H7 (cell line): Measurements from ENCODE around the gene EIF2S3B. TPM values are rescaled to one million over a fixed set of nuclear protein-coding genes. Genes with fewer than 3 reads are reported as not detected.
A peak's percentile ranks its signal among the peaks of the same experiment; 100 is the strongest.

Source experiments
- DNase-seq: peaks from one replicate; pipeline ENCODE4 v3.0.0; 2012
- H3K27me3 ChIP-seq: 2 replicates; pipeline ENCODE4 v1.6.0; 2011; ENCODE audit warnings: mild to moderate bottlenecking, low read length; ENCODE audit not compliant: control insufficient read depth, insufficient read depth
- H3K36me3 ChIP-seq: replicated peaks from 2 replicates; pipeline ENCODE4 v1.5.1; 2011; ENCODE audit warnings: low read length; ENCODE audit not compliant: control insufficient read depth, insufficient read depth
- H3K4me3 ChIP-seq: 2 replicates; pipeline ENCODE4 v1.5.1; 2011; ENCODE audit warnings: low read depth, mild to moderate bottlenecking, control low read depth, low read length, moderate library complexity; ENCODE audit not compliant: insufficient read depth
- total RNA-seq: library from RNA; depleted of rRNA; stranded (reverse); fragments of >200 nt; shearing (Covaris generic); gene quantifications from 2 replicates; pipeline ENCODE4 v1.2.3, GENCODE V29; 2014; rRNA removed

The EIF2S3B gene
- total RNA-seq, 1 experiment from 2014 or later = 13.3 TPM

DNA sequence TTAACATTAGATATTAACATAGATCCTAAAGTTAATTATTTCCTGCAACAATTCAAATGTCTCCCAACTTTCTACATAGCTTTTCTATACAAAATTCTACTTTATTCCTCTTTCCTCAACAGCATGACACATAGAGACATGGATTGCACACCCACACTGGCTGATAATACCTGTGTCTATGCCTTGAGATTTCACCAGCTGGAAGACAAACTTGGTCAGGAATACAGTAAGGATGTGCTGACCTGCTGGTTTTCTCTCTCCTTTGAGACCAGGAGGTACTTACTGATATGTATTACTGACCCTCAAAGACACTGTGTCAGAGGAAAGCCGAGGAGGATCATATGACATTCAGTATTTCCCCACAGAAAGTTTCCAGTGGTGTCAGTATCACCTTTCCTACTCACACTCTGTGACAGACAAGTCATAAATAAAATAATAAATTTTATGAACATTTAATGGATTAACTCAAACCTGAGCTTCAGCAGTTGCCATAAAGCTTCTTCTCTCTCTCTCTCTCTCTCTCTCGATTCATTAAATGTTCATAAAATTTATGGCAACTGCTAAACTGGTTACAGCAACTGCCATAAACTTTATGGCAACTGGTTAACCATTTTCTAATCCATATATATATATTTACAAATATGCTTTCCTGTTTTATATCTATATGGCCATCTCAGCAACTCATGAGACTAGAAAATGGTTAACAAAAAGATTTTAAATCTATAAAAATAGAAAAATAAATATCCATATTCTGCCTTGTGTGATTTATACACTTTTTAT is 22.7 kb downstream of the EIF2S3B start:
- Histone ChIP-seq H3K27me3 (no peaks in the 10 kb centered on the region), H3K36me3 (no peaks in the 10 kb centered on the region), H3K4me3 (no peak overlapping the region)
- no peak for DNase-seq

DNA sequence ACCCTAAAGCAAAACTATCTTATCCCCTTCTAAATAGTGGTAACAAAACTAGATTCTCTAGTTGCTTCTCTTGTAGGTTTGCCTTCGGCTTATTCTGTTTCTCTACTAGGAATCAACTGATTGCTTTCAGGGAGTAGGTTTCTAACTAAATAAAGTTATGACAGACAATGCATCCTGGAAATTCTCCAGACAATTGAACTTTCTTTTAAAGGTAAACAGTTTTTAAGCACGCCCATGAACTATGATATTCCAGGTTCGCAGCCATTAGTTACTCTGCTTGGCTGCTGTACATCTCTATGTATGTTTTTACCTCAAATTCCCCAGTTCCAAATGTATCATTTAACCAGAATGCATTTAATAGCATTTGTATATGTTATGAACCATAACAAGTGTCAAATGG is 23.9 kb downstream of the EIF2S3B start:
- H3K4me3 ChIP-seq = no peak overlapping the region
- H3K36me3 ChIP-seq = no peaks in the 10 kb centered on the region
- no peaks in the 10 kb centered on the region for H3K27me3 ChIP-seq

GRCh38 chr12:10537721-10538120 is 32.0 kb downstream of the EIF2S3B start:
- DNase-seq = no peak
- Histone ChIP-seq H3K4me3 (no peak overlapping the region), H3K27me3 (no peaks in the 10 kb centered on the region), H3K36me3 (no peaks in the 10 kb centered on the region)

More for the DNA sequence above, 23.9 kb downstream of the EIF2S3B start:
- DNase-seq = no peak

GRCh38 chr12:10540776-10541205 is 35.1 kb downstream of the EIF2S3B start:
- H3K36me3 ChIP-seq = no peaks in the 10 kb centered on the region
- H3K4me3 ChIP-seq = no peak overlapping the region
- DNase-seq = no peak
- no peaks in the 10 kb centered on the region for H3K27me3 ChIP-seq

GRCh38 chr12:10543499-10543898 is 37.8 kb downstream of the EIF2S3B start:
- Histone ChIP-seq H3K27me3 (no peaks in the 10 kb centered on the region), H3K4me3 (no peak overlapping the region)

GRCh38 chr12:10551375-10551774 is 45.7 kb downstream of the EIF2S3B start:
- no peak overlapping the region for H3K4me3 ChIP-seq

More at GRCh38 chr12:10543499-10543898, 37.8 kb downstream of the EIF2S3B start:
- DNase-seq = no peak
- H3K36me3 ChIP-seq = no peaks in the 10 kb centered on the region

DNA sequence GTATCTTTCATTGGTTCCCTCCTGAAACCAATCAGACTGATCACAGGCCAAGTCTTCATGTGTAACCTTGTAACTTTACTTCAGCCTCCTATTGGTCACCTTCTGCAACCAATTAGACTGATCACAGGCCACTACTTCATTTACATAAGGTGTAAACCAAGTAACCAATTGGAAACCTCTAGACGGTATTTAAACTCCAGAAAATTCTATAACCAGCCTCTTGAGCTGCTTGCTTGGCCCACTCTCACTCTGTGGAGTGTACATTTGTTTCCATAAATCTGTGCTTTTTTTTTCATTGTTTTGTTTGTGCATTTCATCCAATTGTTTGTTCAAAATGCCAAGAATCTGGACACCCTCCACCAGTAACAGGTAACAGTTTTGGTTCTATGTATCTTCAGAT is 47.5 kb downstream of the EIF2S3B start:
- no peaks in the 10 kb centered on the region for H3K36me3 ChIP-seq
- H3K4me3 ChIP-seq = no peak overlapping the region
- no peaks in the 10 kb centered on the region for H3K27me3 ChIP-seq
- DNase-seq = no peak

More at GRCh38 chr12:10551375-10551774, 45.7 kb downstream of the EIF2S3B start:
- DNase-seq = peak; percentile 11
- H3K36me3 ChIP-seq = no peaks in the 10 kb centered on the region
- H3K27me3 ChIP-seq = no peaks in the 10 kb centered on the region

DNA sequence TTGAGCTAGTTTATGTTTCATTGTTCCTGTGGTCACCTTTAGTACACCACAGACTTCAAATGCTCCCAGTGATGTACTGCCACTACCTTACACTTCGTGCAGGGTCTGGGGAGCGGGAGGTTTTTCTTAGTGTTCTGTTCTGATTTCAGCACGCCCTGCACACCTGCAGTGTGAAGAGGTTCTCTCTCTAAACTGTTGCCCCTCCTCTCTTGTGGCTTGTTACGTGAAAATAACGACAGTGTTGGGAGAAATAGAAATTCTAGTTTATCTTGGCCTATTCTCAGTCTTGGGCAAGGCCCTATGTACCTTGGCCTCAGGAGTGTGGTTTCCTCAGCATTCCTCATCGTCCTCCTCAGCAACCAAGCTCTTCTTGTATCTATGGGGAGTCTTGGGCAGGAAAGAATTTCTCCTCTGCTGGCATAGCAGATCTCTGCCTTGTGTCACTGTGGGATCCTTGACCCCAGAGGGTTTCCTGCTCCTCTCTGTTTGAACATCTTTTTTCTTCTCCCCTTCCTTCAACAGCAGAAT is 48.6 kb downstream of the EIF2S3B start:
- no peaks in the 10 kb centered on the region for H3K36me3 ChIP-seq
- no peaks in the 10 kb centered on the region for H3K27me3 ChIP-seq
- DNase-seq = no peak
- no peak overlapping the region for H3K4me3 ChIP-seq

- DNase-seq = no peak
Observed at GRCh38 chr12:10554756-10555481, 49.2 kb downstream of the EIF2S3B start.

DNA sequence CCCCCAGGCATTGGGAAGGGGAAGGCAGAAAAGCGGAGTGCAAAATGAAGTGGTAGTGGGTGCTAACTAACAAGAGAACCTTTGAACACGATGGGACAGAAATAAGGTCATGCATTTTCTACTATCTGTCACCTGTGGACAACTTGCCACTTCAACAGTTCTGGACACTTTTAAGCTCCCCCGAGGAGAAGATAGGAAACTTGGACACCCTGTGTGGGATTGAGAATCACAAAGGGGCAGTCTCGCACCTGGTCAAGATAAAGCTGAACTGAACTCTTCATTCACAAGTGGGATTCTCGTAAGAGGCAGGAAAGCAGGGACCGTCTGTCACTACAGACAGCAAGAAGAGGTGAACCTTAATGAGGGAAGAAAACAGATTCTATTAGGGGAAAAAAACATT is 51.6 kb downstream of the EIF2S3B start:
- no peak overlapping the region for H3K4me3 ChIP-seq

More at GRCh38 chr12:10554756-10555481, 49.2 kb downstream of the EIF2S3B start:
- H3K4me3 ChIP-seq = no peak overlapping the region
- no peaks in the 10 kb centered on the region for H3K36me3 ChIP-seq
- H3K27me3 ChIP-seq = no peaks in the 10 kb centered on the region

DNA sequence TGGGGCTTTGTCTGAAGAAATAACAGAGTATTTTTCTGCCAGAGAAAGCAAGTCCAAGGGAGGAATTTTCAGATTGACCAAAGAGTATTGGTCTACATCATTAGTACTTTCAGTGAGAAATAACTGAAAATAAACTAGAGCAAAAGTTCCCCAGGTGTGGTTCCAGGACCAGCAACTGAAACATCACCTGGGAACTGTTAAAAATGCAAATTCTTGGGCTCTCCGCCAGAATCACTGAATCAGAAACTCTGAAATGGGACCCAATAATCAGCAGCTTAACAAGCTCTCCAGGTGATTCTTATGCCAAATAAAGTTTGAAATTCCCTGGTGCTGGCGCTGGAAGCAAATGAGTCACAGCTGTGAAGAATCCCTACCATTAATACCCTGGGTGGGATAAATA is 52.1 kb downstream of the EIF2S3B start:
- H3K4me3 ChIP-seq = no peak overlapping the region
- H3K36me3 ChIP-seq = no peaks in the 10 kb centered on the region
- no peaks in the 10 kb centered on the region for H3K27me3 ChIP-seq
- no peak for DNase-seq

More for the DNA sequence above, 51.6 kb downstream of the EIF2S3B start:
- no peaks in the 10 kb centered on the region for H3K36me3 ChIP-seq
- H3K27me3 ChIP-seq = no peaks in the 10 kb centered on the region
- no peak for DNase-seq

Other genes starting within 250 kb of the EIF2S3B start
- gene KLRD1, start 198.0 kb upstream of the EIF2S3B start, total RNA-seq = 0.04 and 0.48 TPM in 2 replicates
- not detected in 2 replicates for gene KLRK1, start 115.8 kb upstream of the EIF2S3B start, total RNA-seq
- gene KLRC4, start 96.1 kb upstream of the EIF2S3B start, total RNA-seq = not detected in 2 replicates
- gene KLRC3, start 85.3 kb upstream of the EIF2S3B start, total RNA-seq = not detected in 2 replicates
- gene KLRC2, start 69.9 kb upstream of the EIF2S3B start, total RNA-seq = not detected in 2 replicates
- gene KLRC1, start 52.5 kb upstream of the EIF2S3B start, total RNA-seq = not detected in 2 replicates
- 23.1 and 29.1 TPM in 2 replicates for gene MAGOHB, start 107.7 kb downstream of the EIF2S3B start, total RNA-seq
- 2.0 and 2.9 TPM in 2 replicates for gene STYK1, start 168.2 kb downstream of the EIF2S3B start, total RNA-seq
- 108 and 140 TPM in 2 replicates for gene YBX3, start 217.4 kb downstream of the EIF2S3B start, total RNA-seq